Lung (tissue), 12 donors: Measurements from ENCODE around the gene BCL2L14. TPM values are rescaled to one million over a fixed set of nuclear protein-coding genes. Genes with fewer than 3 reads are reported as not detected.

ENCODE experiments used
- ATAC-seq: fragments of 200-7000 bp; cut with Tn5 transposase; one replicate; pipeline ENCODE4 v1.9.1; 2020; ENCODE audit warnings: moderate number of reproducible peaks; ENCODE audit not compliant: insufficient read depth, low FRiP score
- DNase-seq, 3 donors: peaks; one replicate each; pipeline ENCODE4 v3.0.0-alpha.2; 2013 to 2017
- H3K27ac ChIP-seq, 2 donors: one replicate each; pipeline ENCODE4 v1.5.1; 2013; ENCODE audit warnings: mild to moderate bottlenecking in 2 of 2, moderate library complexity in 2 of 2, control low read depth in 1 of 2, inconsistent platforms in 1 of 2, low read depth in 1 of 2, low read length in 1 of 2
- H3K27me3 ChIP-seq, 3 donors: one replicate each; pipeline ENCODE4 v1.5.1; 2013; ENCODE audit warnings: low read length in 2 of 3; ENCODE audit not compliant: control insufficient read depth in 3 of 3, insufficient read depth in 3 of 3
- H3K36me3 ChIP-seq, 4 donors: one replicate each; pipeline ENCODE4 v1.5.1; 2013; ENCODE audit warnings: low read length in 4 of 4, mild to moderate bottlenecking in 1 of 4, moderate library complexity in 1 of 4; ENCODE audit not compliant: control insufficient read depth in 4 of 4, insufficient read depth in 4 of 4
- H3K4me1 ChIP-seq, 5 donors: one replicate each; pipeline ENCODE4 v1.5.1; 2013; ENCODE audit warnings: low read length in 5 of 5, mild to moderate bottlenecking in 2 of 5, moderate library complexity in 1 of 5; ENCODE audit not compliant: control insufficient read depth in 5 of 5, insufficient read depth in 5 of 5
- H3K4me3 ChIP-seq: one replicate; pipeline ENCODE4 v1.5.1; 2013; ENCODE audit warnings: mild to moderate bottlenecking, control low read depth, moderate library complexity
- H3K9ac ChIP-seq, 2 donors: one replicate each; pipeline ENCODE4 v1.5.1; 2013; ENCODE audit warnings: low read length in 2 of 2, control low read depth in 1 of 2; ENCODE audit not compliant: insufficient read depth in 1 of 2
- H3K9me3 ChIP-seq, 4 donors: one replicate each; pipeline ENCODE4 v1.5.1; 2013; ENCODE audit warnings: low read length in 3 of 4, mild to moderate bottlenecking in 1 of 4, moderate library complexity in 1 of 4; ENCODE audit not compliant: control insufficient read depth in 4 of 4, insufficient read depth in 3 of 4
- CTCF ChIP-seq: IDR thresholded peaks from 2 replicates; pipeline ENCODE4 v1.5.1; 2012; ENCODE audit warnings: mild to moderate bottlenecking; ENCODE audit errors: control extremely low read depth, extremely low read depth
- WGBS, 2 donors: extraction: QIAGEN DNeasy Blood & Tissue Kit; methylation state at CpG; one replicate each; pipeline ENCODE4 v1.1.7; 2013; 5-methylcytosine and 5-hydroxymethylcytosine counted together
- polyA plus RNA-seq, 2 donors: library from polyadenylated mRNA; stranded (reverse); fragments of 200-250 nt; gene quantifications; one replicate each; pipeline ENCODE4 v1.2.1, GENCODE V29; 2013
- total RNA-seq, 2 donors: library from RNA; depleted of rRNA in 1 of 2; stranded (reverse); fragments of >200 nt in 1 of 2; gene quantifications; one replicate each; pipeline ENCODE4 v1.2.1, GENCODE V29; 2014 to 2021
- donor health status: control.
- donor health status: control.
- donor health status: Bipolar disorder and iron deficiency.
- donor health status: healthy.
- donor health status: DM: yes; HTN: yes; CAD: no.

Gene BCL2L14
- total and polyA plus RNA-seq, 4 donors = 0.33 to 1.8 (median 0.98) TPM

DNA sequence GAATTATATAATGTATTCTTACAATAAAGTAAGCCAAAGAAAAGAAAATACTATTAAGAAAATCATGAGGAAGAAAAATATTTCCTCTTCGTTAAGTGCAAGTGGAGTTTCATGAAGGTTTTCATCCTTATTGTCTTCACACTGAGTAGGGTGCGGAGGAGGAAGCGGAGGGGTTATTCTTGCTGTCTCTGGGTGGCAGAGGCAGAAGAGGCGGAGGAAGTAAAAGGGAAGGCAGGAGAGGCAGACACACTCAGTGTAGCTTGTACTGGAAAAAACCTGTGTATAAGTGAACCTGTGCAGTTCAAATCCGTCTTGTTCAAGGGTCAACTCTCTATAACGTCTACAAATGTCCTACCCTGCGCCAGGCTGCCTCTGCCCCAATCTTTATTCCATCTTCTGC, 22.0 kb upstream of the BCL2L14 start:
- no peak for DNase-seq
- no peaks in the 10 kb centered on the region for H3K27me3 ChIP-seq
- no peak for ATAC-seq
- peaks cover 0 to 3% (median 0%) of the 10 kb centered on the region in 4 donors for H3K9me3 ChIP-seq
- TF ChIP-seq CTCF = no peak
- H3K4me3 ChIP-seq = no peak overlapping the region
- H3K36me3 ChIP-seq = no peaks in the 10 kb centered on the region
- no peak overlapping the region for H3K27ac ChIP-seq
- H3K9ac ChIP-seq = no peak overlapping the region
- WGBS, 2 donors = 93 to 94% methylated on average over 7 of the region's 7 CpGs
- no peaks in the 10 kb centered on the region for H3K4me1 ChIP-seq

GRCh38 chr12:12051668-12052067, 19.1 kb upstream of the BCL2L14 start:
- no peak overlapping the region for H3K9ac ChIP-seq
- no peak for ATAC-seq
- H3K27me3 ChIP-seq = no peaks in the 10 kb centered on the region
- H3K4me1 ChIP-seq = no peaks in the 10 kb centered on the region
- 88 to 96% methylated on average over 4 of the region's 4 CpGs for WGBS, 2 donors
- no peak overlapping the region for H3K4me3 ChIP-seq
- DNase-seq = no peak
- no peak for TF ChIP-seq CTCF
- no peak overlapping the region for H3K27ac ChIP-seq
- no peaks in the 10 kb centered on the region for H3K36me3 ChIP-seq
- peaks cover 0 to 3% (median 0%) of the 10 kb centered on the region in 4 donors for H3K9me3 ChIP-seq

DNA sequence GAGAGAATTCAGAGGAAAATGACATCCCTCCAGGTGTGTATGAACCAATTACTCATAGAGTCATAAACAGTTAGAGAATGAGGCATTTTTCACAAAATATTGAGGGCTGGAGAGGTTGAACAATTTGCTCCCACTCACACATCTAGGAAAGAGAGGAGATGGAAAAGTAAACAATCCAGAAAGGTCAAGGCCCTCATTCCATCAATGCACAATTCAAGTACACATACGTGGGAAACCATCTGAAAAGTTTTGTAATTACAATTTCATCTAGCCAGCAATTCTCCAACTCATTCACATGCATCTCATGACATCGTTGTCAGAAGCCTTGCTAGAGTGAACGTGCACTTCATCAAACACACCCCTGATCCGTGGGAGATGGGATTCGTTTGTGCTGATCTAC, 15.7 kb upstream of the BCL2L14 start:
- no peak for TF ChIP-seq CTCF
- Histone ChIP-seq H3K36me3 (no peaks in the 10 kb centered on the region), H3K27ac (no peak overlapping the region), H3K27me3 (no peaks in the 10 kb centered on the region), H3K4me1 (no peaks in the 10 kb centered on the region), H3K9ac (no peak overlapping the region), H3K9me3 (peaks cover 0 to 3% (median 0%) of the 10 kb centered on the region in 4 donors), H3K4me3 (no peak overlapping the region)
- WGBS, 2 donors = 63 to 78% methylated on average over 5 of the region's 5 CpGs
- ATAC-seq = no peak
- no peak for DNase-seq

GRCh38 chr12:12056951-12057350, 13.8 kb upstream of the BCL2L14 start:
- H3K4me3 ChIP-seq = no peak overlapping the region
- H3K27ac ChIP-seq = no peak overlapping the region
- H3K36me3 ChIP-seq = no peaks in the 10 kb centered on the region
- ATAC-seq (no peak), DNase-seq (no peak)
- no peaks in the 10 kb centered on the region for H3K27me3 ChIP-seq
- no peak overlapping the region for H3K9ac ChIP-seq
- 56 to 64% methylated on average over 4 of the region's 4 CpGs for WGBS, 2 donors
- H3K4me1 ChIP-seq = no peaks in the 10 kb centered on the region
- H3K9me3 ChIP-seq = peaks cover 0 to 3% (median 0%) of the 10 kb centered on the region in 4 donors
- TF ChIP-seq CTCF = no peak
